Measurements from ENCODE around the gene PRKAA2.

PRKAA2 gene

GRCh38 chr1:56647106-56647505 is 2.0 kb downstream of the PRKAA2 start:
- Histone ChIP-seq H3K9me3 (ENCODE audit: control insufficient read depth, insufficient read depth, low read length) (no peaks in the 10 kb centered on the region), H3K27ac (ENCODE audit: low read depth, low read length) (no peak overlapping the region), H3K79me2 (ENCODE audit: control insufficient read depth, low read length) (no peaks in the 10 kb centered on the region), H3K27me3 (ENCODE audit: control insufficient read depth, low read length) (no peaks in the 10 kb centered on the region), H3K36me3 (ENCODE audit: control insufficient read depth, low read length) (no peaks in the 10 kb centered on the region), H4K20me1 (ENCODE audit: control insufficient read depth, insufficient read depth, low read depth, low read length) (no peaks in the 10 kb centered on the region), H3K9me2 (replicated peaks; ENCODE audit: control insufficient read depth, low read length) (no peaks in the 10 kb centered on the region), H3K4me1 (ENCODE audit: control insufficient read depth, low read length) (no peaks in the 10 kb centered on the region), H3K4me3 (ENCODE audit: low read length) (no peak overlapping the region), H3K4me2 (ENCODE audit: low read length) (no peak overlapping the region), H3F3A (ENCODE audit: control insufficient read depth, insufficient read depth) (no peaks in the 10 kb centered on the region)
- TF ChIP-seq CTCF (IDR thresholded peaks at IDR 0.05; ENCODE audit: low read depth, low read length, poor library complexity, severe bottlenecking) (no peak), EZH2phosphoT487 (IDR thresholded peaks at IDR 0.05; ENCODE audit: borderline replicate concordance, low read length) (no peak)

GRCh38 chr1:56648546-56648945 is 3.4 kb downstream of the PRKAA2 start:
- Histone ChIP-seq H3K4me3 (ENCODE audit: low read length) (no peak overlapping the region), H3K9me2 (replicated peaks; ENCODE audit: control insufficient read depth, low read length) (no peaks in the 10 kb centered on the region), H3F3A (ENCODE audit: control insufficient read depth, insufficient read depth) (no peaks in the 10 kb centered on the region), H4K20me1 (ENCODE audit: control insufficient read depth, insufficient read depth, low read depth, low read length) (no peaks in the 10 kb centered on the region), H3K36me3 (ENCODE audit: control insufficient read depth, low read length) (no peaks in the 10 kb centered on the region), H3K4me2 (ENCODE audit: low read length) (no peak overlapping the region), H3K27me3 (ENCODE audit: control insufficient read depth, low read length) (no peaks in the 10 kb centered on the region), H3K27ac (ENCODE audit: low read depth, low read length) (no peak overlapping the region), H3K4me1 (ENCODE audit: control insufficient read depth, low read length) (no peaks in the 10 kb centered on the region), H3K79me2 (ENCODE audit: control insufficient read depth, low read length) (no peaks in the 10 kb centered on the region), H3K9me3 (ENCODE audit: control insufficient read depth, insufficient read depth, low read length) (no peaks in the 10 kb centered on the region)
- TF ChIP-seq EZH2phosphoT487 (IDR thresholded peaks at IDR 0.05; ENCODE audit: borderline replicate concordance, low read length), result no peak
- no peak for TF ChIP-seq CTCF (IDR thresholded peaks at IDR 0.05; ENCODE audit: low read depth, low read length, poor library complexity, severe bottlenecking)

- no peak overlapping the region for H3K4me3 ChIP-seq (ENCODE audit: low read length)
- no peak for TF ChIP-seq EZH2phosphoT487 (IDR thresholded peaks at IDR 0.05; ENCODE audit: borderline replicate concordance, low read length)
- H3F3A ChIP-seq (ENCODE audit: control insufficient read depth, insufficient read depth), result no peaks in the 10 kb centered on the region
- H3K79me2 ChIP-seq (ENCODE audit: control insufficient read depth, low read length), result no peaks in the 10 kb centered on the region
- no peak overlapping the region for H3K4me2 ChIP-seq (ENCODE audit: low read length)
- no peaks in the 10 kb centered on the region for H4K20me1 ChIP-seq (ENCODE audit: control insufficient read depth, insufficient read depth, low read depth, low read length)
- no peaks in the 10 kb centered on the region for H3K9me2 ChIP-seq (replicated peaks; ENCODE audit: control insufficient read depth, low read length)
- no peaks in the 10 kb centered on the region for H3K27me3 ChIP-seq (ENCODE audit: control insufficient read depth, low read length)
- H3K27ac ChIP-seq (ENCODE audit: low read depth, low read length), result no peak overlapping the region
- H3K36me3 ChIP-seq (ENCODE audit: control insufficient read depth, low read length), result no peaks in the 10 kb centered on the region
- H3K9me3 ChIP-seq (ENCODE audit: control insufficient read depth, insufficient read depth, low read length), result peaks cover 8% of the 10 kb centered on the region; the same call in 1 of the 2 replicates
- H3K4me1 ChIP-seq (ENCODE audit: control insufficient read depth, low read length), result no peaks in the 10 kb centered on the region
Observed at GRCh38 chr1:56654126-56654923, 9.2 kb downstream of the PRKAA2 start.

GRCh38 chr1:56655991-56656613 is 11.0 kb downstream of the PRKAA2 start:
- no peaks in the 10 kb centered on the region for H3K79me2 ChIP-seq (ENCODE audit: control insufficient read depth, low read length)
- TF ChIP-seq EZH2phosphoT487 (IDR thresholded peaks at IDR 0.05; ENCODE audit: borderline replicate concordance, low read length), result no peak
- no peak for TF ChIP-seq CTCF (IDR thresholded peaks at IDR 0.05; ENCODE audit: low read depth, low read length, poor library complexity, severe bottlenecking)
- H3K27me3 ChIP-seq (ENCODE audit: control insufficient read depth, low read length), result no peaks in the 10 kb centered on the region

More at GRCh38 chr1:56655991-56656613, 11.0 kb downstream of the PRKAA2 start:
- H3K4me3 ChIP-seq (ENCODE audit: low read length), result no peak overlapping the region
- H4K20me1 ChIP-seq (ENCODE audit: control insufficient read depth, insufficient read depth, low read depth, low read length), result no peaks in the 10 kb centered on the region
- H3K4me1 ChIP-seq (ENCODE audit: control insufficient read depth, low read length), result no peaks in the 10 kb centered on the region
- H3K27ac ChIP-seq (ENCODE audit: low read depth, low read length), result no peak overlapping the region
- H3K9me2 ChIP-seq (replicated peaks; ENCODE audit: control insufficient read depth, low read length), result no peaks in the 10 kb centered on the region
- H3K9me3 ChIP-seq (ENCODE audit: control insufficient read depth, insufficient read depth, low read length), result peaks cover 8% of the 10 kb centered on the region; the same call in 1 of the 2 replicates
- no peaks in the 10 kb centered on the region for H3K36me3 ChIP-seq (ENCODE audit: control insufficient read depth, low read length)
- H3K4me2 ChIP-seq (ENCODE audit: low read length), result no peak overlapping the region
- H3F3A ChIP-seq (ENCODE audit: control insufficient read depth, insufficient read depth), result no peaks in the 10 kb centered on the region
